NCI-H2196 treated with DMSO at 0.1 percent for 48 hours (cell line): ENCODE measurements around the gene ACR.

Experiments used
- DNase-seq: peaks from one replicate; lab custom pipeline; 2025; ENCODE audit not compliant: unreplicated experiment; lab: John Stamatoyannopoulos, UW

Gene ACR

GRCh38 chr22:50702821-50703725, 34.9 kb upstream of the ACR start:
- DNase-seq = no peak

- DNase-seq = no peak
These were observed 34.1 kb upstream of the ACR start for GRCh38 chr22:50703726-50704509.

- no peak for DNase-seq
These were observed 33.3 kb upstream of the ACR start for GRCh38 chr22:50704510-50705218.

GRCh38 chr22:50705219-50705691, 32.7 kb upstream of the ACR start:
- peak; percentile 52 for DNase-seq

GRCh38 chr22:50705851-50706351, 32.1 kb upstream of the ACR start:
- no peak for DNase-seq

- no peak for DNase-seq
These were observed 31.4 kb upstream of the ACR start for GRCh38 chr22:50706481-50707125.

GRCh38 chr22:50708474-50708873, 29.5 kb upstream of the ACR start:
- no peak for DNase-seq

- no peak for DNase-seq
These were observed 29.0 kb upstream of the ACR start for GRCh38 chr22:50708996-50709395.

- DNase-seq = no peak
These were observed 27.8 kb upstream of the ACR start for GRCh38 chr22:50710221-50710620.

GRCh38 chr22:50710886-50711285, 27.1 kb upstream of the ACR start:
- DNase-seq = no peak

GRCh38 chr22:50711446-50712340, 26.3 kb upstream of the ACR start:
- no peak for DNase-seq

- no peak for DNase-seq
These were observed 25.5 kb upstream of the ACR start for GRCh38 chr22:50712341-50713007.

GRCh38 chr22:50713008-50713385, 25.0 kb upstream of the ACR start:
- DNase-seq = no peak

- DNase-seq = no peak
These were observed 24.4 kb upstream of the ACR start for GRCh38 chr22:50713571-50714056.

GRCh38 chr22:50714150-50714549, 23.9 kb upstream of the ACR start:
- no peak for DNase-seq

- no peak for DNase-seq
These were observed 23.3 kb upstream of the ACR start for GRCh38 chr22:50714631-50715179.

- no peak for DNase-seq
These were observed 22.8 kb upstream of the ACR start for GRCh38 chr22:50715250-50715649.

- no peak for DNase-seq
These were observed 22.2 kb upstream of the ACR start for GRCh38 chr22:50715776-50716175.
